Adipose tissue (tissue), 3 donors: ENCODE results near the gene HLCS. TPM values are rescaled to one million over a fixed set of nuclear protein-coding genes. Genes with fewer than 3 reads are reported as not detected.
"Not testable (repeated sequence)": the region's sequence is repeated elsewhere in the genome, so short reads cannot be mapped to it uniquely, and the experiment has no call there.

Experiments
- H3K27ac ChIP-seq: one replicate; pipeline ENCODE4 v1.5.1; 2013; ENCODE audit warnings: low read depth, low read length
- WGBS, 3 donors: extraction: QIAGEN DNeasy Blood & Tissue Kit; methylation state at CpG; one replicate each; pipeline ENCODE4 v1.1.7; 2013; 5-methylcytosine and 5-hydroxymethylcytosine counted together
- polyA plus RNA-seq, 3 donors: library from polyadenylated mRNA; stranded (reverse); fragments of 200-250 nt; gene quantifications; one replicate each; pipeline ENCODE4 v1.2.3, GENCODE V29; 2013
- donor health status: healthy with polysubstance abuse.
- donor health status: Bipolar disorder and iron deficiency.
- donor health status: healthy.

HLCS gene
- polyA plus RNA-seq, 3 donors = 6.0 to 7.8 (median 7.3) TPM

- 43 to 48% (median 46%) methylated on average over 22 of the region's 22 CpGs for WGBS, 3 donors
These were observed 22.8 kb upstream of the HLCS start for GRCh38 chr21:36989199-36989698.

DNA sequence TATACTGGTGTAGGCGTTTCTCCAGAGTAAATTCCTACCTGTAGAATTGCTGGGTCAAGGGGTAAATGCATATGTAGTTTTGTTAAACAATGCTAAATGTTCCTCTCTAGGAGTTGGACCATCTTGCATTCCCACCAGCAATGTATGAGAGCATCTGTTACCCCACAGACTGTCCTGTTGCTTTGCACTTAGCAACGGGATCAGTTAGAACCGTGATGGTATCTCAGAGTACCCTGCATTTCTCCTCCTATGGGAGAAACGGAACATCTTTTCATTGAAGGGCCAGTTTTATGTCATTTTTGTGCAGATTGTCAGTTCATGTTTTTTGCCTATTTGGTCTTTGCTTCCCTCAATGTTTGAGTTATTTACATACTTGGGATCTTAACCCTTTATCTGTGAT lies 22.1 kb upstream of the HLCS start:
- H3K27ac ChIP-seq = no peak overlapping the region
- 75 to 91% (median 81%) methylated on average over 4 of the region's 4 CpGs for WGBS, 3 donors

More at GRCh38 chr21:36989199-36989698, 22.8 kb upstream of the HLCS start:
- not testable (repeated sequence) for H3K27ac ChIP-seq

DNA sequence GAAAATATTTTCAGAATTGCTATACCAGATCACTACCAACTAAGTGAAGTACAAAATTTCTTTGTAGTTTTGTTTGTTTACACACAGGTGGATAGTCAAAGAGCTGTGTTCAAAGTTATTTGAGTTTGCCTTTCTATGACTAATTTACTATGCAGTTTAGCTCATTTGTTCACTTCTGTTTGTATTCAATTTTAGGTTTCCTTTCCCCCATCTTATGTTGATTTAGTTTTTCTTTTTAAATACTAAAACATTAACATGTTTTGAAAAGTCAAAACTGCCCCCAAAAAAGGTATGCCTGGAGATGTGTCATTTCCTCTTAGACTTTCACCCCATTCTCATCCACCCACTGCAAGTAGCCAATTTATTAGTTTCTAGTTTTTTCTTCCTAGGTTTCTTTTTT lies 21.4 kb upstream of the HLCS start:
- H3K27ac ChIP-seq = no peak overlapping the region

- no peak overlapping the region for H3K27ac ChIP-seq
- 74 to 95% (median 76%) methylated on average over 9 of the region's 9 CpGs for WGBS, 3 donors
These were observed 19.5 kb upstream of the HLCS start for GRCh38 chr21:36985751-36986594.

DNA sequence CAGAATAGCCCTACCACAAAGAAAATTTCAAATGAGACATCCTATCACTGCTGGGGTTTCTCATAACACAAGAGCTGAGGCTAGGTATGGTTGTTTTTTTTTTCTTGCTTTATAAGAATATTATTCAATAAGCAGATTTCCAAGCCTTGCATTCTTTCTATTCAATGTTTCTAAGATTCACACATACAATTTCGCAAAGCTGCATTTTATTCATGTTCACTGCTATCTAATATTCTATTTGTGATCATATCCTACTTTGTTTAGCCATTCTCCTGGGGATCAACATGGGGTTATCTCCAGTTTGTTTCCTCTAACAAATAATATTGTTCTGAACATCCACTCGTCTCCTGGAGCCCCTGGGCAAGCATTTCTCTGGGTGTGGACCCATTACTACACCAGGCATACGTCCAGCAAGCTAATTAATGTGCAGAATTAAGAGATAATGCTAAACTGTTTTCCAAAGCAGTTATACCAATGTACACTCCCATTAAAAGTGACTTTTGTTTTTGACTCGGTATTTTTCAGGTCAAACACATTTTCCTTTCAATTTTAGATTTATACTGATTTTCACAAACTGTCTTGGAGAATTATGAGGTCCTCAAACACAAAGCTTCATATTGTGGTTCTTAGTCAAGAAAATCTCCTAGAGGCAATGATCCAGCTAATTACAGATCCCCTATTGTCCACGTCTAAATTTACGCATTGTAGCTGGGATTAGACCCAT lies 15.7 kb upstream of the HLCS start:
- no peak overlapping the region for H3K27ac ChIP-seq
- WGBS, 3 donors = 66 to 75% (median 71%) methylated on average over 6 of the region's 6 CpGs

DNA sequence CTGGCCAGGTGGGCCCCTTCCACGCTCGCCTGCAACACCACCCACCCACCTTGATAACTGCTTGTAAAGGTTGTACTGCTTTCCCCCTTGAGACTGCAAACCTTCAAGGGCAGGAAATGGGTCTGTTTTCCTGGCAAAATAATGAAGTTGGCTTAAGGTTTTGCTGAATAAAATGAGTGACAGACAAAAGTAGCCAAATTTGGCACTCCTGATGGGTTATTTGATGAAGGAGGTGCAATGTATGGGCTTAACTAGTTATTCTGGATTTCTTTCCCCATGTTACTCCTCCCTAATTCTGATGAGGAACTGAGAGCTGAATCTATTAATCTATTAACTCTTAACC lies 14.6 kb upstream of the HLCS start:
- H3K27ac ChIP-seq = no peak overlapping the region
- WGBS, 3 donors = 19 to 56% (median 20%) methylated on average over 2 of the region's 2 CpGs

DNA sequence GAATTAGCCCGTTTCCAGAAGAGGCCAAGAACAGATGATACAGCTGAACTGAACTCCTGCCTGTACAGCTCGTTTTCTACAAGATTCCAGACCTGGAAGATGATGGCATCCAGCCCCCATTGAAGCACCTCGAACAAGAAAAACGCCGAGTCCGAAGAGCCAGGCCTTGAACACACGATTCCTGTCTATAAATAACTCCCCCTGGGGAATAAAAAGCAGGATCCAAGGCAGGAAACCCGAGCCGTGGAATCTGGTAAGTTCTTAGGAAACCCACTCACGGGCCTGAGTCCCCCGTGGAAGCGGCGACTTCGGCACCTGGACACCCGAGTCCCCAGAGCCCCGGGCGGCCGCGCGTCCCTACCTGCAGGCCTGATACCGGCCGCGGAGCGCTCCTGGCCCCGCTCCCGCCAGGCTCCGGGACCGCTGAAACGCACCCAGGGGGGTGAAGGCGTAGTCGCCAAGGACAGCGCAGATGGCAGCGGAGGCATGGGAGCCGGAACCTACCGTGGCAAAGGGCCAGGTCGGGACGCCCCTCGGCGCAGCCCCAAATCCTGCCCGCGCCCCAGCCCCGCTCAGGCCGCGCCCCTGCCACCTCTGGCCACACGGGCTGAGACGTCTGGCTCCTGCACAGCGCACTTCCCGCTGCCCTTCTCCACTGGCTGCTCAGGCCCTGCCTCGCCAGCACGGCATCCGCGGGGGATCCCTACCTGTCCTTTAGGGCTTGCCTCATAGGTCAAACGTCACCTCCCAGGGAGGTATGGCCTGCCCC lies 14.0 kb upstream of the HLCS start:
- WGBS, 3 donors = 5 to 8% (median 6%) methylated on average over 53 of the region's 53 CpGs
- no peak overlapping the region for H3K27ac ChIP-seq

DNA sequence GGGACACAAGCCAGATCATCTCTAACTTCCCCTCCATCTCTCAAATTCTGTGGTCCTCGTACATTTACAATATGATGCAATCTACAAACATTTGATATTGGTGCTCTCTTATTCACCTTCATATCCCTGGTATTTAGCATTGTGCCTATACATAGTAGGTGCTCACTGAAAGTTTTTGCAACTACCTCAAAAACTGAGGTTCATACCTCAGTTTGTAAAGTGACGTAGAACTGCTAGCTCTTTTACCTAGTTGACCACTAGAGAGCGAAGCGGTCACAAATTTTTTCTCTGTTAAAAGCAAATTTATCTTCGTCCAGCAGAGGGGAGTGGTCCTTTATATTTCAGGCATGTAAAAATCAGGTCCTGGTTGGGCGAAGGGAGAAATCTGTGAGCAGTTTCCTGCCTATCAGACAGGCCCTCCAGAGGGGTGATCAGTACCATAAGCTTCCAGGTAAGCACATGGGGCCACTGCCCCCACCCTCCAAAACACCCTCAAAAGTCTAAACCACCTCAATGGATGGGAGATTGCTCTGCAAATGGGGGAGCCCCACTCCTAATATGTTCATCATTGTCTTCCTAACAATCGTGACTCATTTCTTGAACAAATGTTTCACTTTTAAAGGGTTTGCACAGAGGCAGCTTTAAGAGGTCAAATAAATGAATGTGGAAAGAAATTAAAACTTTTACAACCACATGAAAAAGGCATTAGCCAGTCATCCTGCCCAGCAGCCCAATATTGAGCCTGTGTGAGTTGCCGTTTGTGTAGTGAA lies 10.6 kb upstream of the HLCS start:
- 24 to 28% (median 24%) methylated on average over 8 of the region's 8 CpGs for WGBS, 3 donors
- H3K27ac ChIP-seq = no peak overlapping the region

- 55 to 89% (median 61%) methylated on average over 5 of the region's 5 CpGs for WGBS, 3 donors
These were observed 9.9 kb upstream of the HLCS start for GRCh38 chr21:36976228-36976861.

GRCh38 chr21:36974851-36975192 lies 8.4 kb upstream of the HLCS start:
- WGBS, 3 donors = 86 to 96% (median 92%) methylated on average over 6 of the region's 6 CpGs

More at GRCh38 chr21:36976228-36976861, 9.9 kb upstream of the HLCS start:
- H3K27ac ChIP-seq = no peak overlapping the region

GRCh38 chr21:36973986-36974850 lies 7.7 kb upstream of the HLCS start:
- H3K27ac ChIP-seq = no peak overlapping the region
- WGBS, 3 donors = 86 to 95% (median 95%) methylated on average over 14 of the region's 14 CpGs

More at GRCh38 chr21:36974851-36975192, 8.4 kb upstream of the HLCS start:
- H3K27ac ChIP-seq = no peak overlapping the region

GRCh38 chr21:36968976-36969375 lies 2.5 kb upstream of the HLCS start:
- no peak overlapping the region for H3K27ac ChIP-seq
- WGBS, 3 donors = 77 to 94% (median 89%) methylated on average over 1 of the region's 1 CpG

- H3K27ac ChIP-seq = no peak overlapping the region
- WGBS, 3 donors = 82 to 95% (median 93%) methylated on average over 4 of the region's 4 CpGs
These were observed 1.9 kb upstream of the HLCS start for GRCh38 chr21:36968414-36968813.

GRCh38 chr21:36966821-36967768 lies 626 bp upstream of the HLCS start:
- 15 to 18% (median 16%) methylated on average over 29 to 34 of the region's 34 CpGs for WGBS, 3 donors
- no peak overlapping the region for H3K27ac ChIP-seq

DNA sequence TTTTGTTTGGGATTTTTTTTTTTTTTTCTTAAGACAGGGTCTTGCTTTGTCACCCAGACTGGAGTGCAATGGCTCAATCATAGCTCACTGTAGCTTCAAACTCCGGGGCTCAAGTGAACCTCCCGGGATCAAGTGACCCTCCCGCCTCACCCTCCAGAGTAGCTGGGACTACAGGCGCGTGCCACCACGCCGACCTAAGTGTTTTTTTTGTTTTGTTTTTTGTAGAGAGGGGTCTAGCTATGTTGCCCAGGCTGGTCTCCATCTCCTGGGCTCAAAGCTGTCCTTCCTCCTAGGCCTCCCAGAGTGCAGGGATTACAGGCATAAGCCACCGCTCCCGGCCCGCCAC lies 776 bp downstream of the HLCS start:
- 29 to 56% (median 55%) methylated on average over 10 of the region's 10 CpGs for WGBS, 3 donors
- no peak overlapping the region for H3K27ac ChIP-seq
